CD1c-positive myeloid dendritic cell (primary cell): Measurements from ENCODE around the gene PTPRR.
"Not testable (repeated sequence)": the region's sequence is repeated elsewhere in the genome, so short reads cannot be mapped to it uniquely, and the experiment has no call there.

ENCODE experiments used
- DNase-seq: peaks from one replicate; pipeline ENCODE4 v3.0.0-alpha.2; 2016; ENCODE audit errors: extremely low spot score

The PTPRR gene

GRCh38 chr12:70840656-70841350 is 79.7 kb downstream of the PTPRR start:
- DNase-seq: no peak

- DNase-seq: no peak
Measured at GRCh38 chr12:70839544-70839943, 81.0 kb downstream of the PTPRR start.

- no peak for DNase-seq
Measured at GRCh38 chr12:70838127-70838526, 82.4 kb downstream of the PTPRR start.

GRCh38 chr12:70837026-70837425 is 83.5 kb downstream of the PTPRR start:
- DNase-seq: no peak

- DNase-seq: no peak
Measured at GRCh38 chr12:70835948-70836347, 84.6 kb downstream of the PTPRR start.

GRCh38 chr12:70831543-70831942 is 89.0 kb downstream of the PTPRR start:
- DNase-seq: no peak

- DNase-seq: no peak
Measured at GRCh38 chr12:70830221-70831061, 90.1 kb downstream of the PTPRR start.

GRCh38 chr12:70829070-70829469 is 91.5 kb downstream of the PTPRR start:
- no peak for DNase-seq

- DNase-seq: no peak
Measured at GRCh38 chr12:70828351-70828750, 92.2 kb downstream of the PTPRR start.

GRCh38 chr12:70826156-70826555 is 94.4 kb downstream of the PTPRR start:
- no peak for DNase-seq

GRCh38 chr12:70824511-70824910 is 96.0 kb downstream of the PTPRR start:
- no peak for DNase-seq

- DNase-seq: no peak
Measured at GRCh38 chr12:70823182-70823976, 97.2 kb downstream of the PTPRR start.

- DNase-seq: no peak
Measured at GRCh38 chr12:70822412-70822811, 98.1 kb downstream of the PTPRR start.

GRCh38 chr12:70815971-70816391 is 104.6 kb downstream of the PTPRR start:
- DNase-seq: no peak

- DNase-seq: no peak
Measured at GRCh38 chr12:70815056-70815455, 105.5 kb downstream of the PTPRR start.

GRCh38 chr12:70813559-70813958 is 107.0 kb downstream of the PTPRR start:
- DNase-seq: no peak

- no peak for DNase-seq
Measured at GRCh38 chr12:70812136-70812535, 108.4 kb downstream of the PTPRR start.

- no peak for DNase-seq
Measured at GRCh38 chr12:70809887-70810286, 110.7 kb downstream of the PTPRR start.

GRCh38 chr12:70807993-70808392 is 112.5 kb downstream of the PTPRR start:
- DNase-seq: not testable (repeated sequence)

GRCh38 chr12:70806827-70807226 is 113.7 kb downstream of the PTPRR start:
- DNase-seq: no peak

- no peak for DNase-seq
Measured at GRCh38 chr12:70806043-70806442, 114.5 kb downstream of the PTPRR start.

- DNase-seq: no peak
Measured at GRCh38 chr12:70798016-70798783, 122.3 kb downstream of the PTPRR start.
